ENCODE results near the gene TDRD10.

TDRD10 gene

DNA sequence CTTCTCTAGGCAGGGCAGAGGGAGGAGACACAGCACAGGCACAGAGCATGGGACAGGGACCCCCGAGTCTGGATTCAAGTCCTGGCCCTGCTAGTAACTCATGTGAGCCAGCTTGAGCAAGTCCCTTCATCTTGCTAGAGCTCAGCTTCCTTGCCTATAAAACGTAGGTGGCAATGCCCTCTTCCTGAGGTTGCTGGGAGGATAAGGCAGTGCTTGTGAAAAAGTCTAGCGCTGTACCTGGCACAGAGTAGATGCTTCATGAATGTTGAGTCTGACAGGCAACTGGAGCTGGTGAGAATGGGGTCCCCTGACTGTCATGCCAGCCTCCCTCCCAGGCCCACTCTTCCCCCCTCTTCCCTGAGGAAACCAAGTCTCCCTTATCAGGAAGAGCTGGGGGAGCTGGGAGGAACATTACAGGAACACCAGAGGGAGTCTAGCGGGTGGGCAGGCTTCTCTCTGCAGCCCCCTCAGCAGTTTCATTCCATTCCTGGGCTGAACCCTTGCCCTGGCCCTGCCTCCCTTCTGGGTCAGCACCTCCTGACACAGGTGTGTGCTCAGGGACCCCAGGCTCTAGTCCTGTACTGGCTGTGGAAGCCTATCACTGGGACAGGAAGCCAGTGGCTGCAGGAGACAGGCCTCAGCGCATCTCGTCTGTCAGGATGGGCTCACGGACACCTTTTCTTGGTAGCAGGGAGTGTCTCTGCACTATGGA, 75.5 kb downstream of the TDRD10 start:
- no peak for DNase-seq (ENCODE audit: low read depth, low spot score)

DNA sequence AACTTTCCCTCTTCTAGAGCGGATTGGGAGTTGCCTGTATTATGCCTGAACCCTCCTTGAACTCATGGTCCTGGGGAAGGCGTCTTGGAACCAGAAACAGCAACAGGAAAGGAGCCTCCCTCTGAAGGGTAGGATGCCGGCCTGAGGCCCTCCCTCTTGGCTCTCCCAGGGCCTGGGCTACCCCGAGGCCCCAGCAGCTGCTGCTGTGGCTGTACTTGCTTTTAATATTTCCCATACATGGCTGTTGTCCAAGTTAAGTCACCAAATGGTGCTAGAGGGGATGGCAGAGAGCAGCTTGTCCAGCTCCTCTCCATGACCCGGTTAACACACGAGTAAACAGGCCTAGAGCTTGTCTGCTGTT, 76.0 kb downstream of the TDRD10 start:
- no peak for DNase-seq (ENCODE audit: low read depth, low spot score)

DNA sequence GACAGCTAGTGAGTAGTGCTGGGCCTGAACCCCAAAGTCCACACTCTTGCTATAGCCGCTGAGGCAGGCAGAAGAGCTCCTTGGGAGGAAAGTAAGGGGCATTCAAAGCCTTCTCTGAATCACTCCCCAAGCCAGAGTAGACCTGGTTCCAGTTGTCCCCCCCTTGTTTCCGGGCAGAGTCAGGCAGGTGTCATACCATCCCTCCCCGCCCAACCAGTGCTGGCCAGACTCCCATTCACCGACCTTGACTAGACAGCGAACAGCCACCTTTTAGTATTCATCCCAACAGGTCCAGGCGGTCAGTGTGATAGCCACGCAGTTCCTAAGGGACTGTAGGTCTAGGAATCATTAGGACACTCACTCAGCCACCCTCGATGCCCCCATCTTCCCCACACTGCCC, 77.4 kb downstream of the TDRD10 start:
- DNase-seq (ENCODE audit: low read depth, low spot score), result no peak

- DNase-seq (ENCODE audit: low read depth, low spot score), result no peak
Observed at GRCh38 chr1:154581766-154582165, 79.7 kb downstream of the TDRD10 start.

DNA sequence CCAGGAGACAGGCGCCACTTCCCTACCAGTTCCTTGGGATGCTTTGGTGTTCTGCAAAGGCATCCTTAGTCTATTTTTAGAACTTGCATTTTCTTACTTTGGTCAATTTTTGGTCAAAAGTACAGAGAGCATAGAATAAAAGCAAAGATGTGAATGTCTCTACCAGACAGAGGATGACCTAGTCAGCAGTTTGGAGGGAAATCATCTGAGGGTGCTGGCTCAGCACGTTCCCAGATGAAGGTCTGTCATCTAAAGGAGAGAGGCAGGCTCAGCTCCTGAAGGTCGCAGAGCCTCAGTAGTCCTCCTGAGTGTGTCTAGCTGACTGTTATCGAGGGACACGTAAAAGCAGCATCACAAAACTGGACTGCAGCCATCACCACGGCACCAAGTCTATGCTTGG, 80.9 kb downstream of the TDRD10 start:
- DNase-seq (ENCODE audit: low read depth, low spot score), result no peak

GRCh38 chr1:154583773-154584172, 81.8 kb downstream of the TDRD10 start:
- DNase-seq (ENCODE audit: low read depth, low spot score), result no peak

DNA sequence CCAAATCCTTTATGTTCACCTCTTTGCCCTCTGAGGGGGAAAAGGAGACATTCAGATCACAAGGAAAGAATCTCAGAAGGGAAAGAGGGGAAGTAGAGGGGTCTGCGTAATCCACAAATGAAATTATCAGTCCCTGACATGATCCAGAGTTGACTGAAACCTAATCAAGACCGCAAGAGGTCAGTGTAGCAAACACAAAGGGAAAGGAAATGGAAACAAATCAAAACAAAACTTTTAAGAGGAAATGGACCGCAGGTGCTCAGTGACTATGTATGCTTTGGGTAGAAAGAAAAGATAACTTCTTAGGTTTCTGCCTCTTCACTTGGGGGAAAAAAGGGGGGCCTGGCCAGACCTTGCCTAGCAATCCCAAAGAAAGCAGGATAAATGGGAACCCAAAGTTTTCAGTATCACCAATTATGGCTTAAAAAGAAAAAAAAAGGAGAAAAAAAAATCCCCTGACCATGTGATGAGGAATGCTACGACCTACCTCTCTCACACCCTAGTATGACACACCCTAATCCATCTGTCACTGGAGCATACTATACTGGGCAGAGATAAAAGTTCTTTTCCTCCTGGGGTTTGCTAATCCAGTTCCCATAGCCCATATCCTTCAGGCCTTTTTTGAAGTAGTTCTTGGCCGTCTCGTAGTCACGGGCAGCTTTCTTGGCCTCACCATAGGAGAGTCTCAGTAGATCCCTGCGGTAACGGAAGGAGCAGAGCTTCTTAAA, 82.4 kb downstream of the TDRD10 start:
- no peak for DNase-seq (ENCODE audit: low read depth, low spot score)

DNA sequence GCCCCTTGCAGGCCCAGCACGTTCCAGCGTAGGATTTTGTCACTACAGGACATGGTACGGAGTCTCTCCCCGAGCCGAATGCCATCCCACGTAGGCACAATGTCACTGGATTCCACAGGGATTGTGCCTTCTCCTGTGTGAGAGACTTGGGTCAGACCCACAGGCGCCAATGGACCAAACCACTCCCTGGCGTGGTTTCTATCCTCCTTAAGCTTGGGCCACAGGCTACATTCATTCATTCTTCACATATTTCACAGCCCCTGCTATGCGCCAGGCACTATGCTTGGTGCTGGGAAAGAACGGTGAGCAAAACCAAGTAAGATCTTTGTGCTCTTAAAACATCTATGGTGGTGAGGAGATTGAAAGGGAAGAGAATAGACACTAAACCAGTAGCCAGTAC, 84.2 kb downstream of the TDRD10 start:
- no peak for DNase-seq (ENCODE audit: low read depth, low spot score)

GRCh38 chr1:154586641-154587040, 84.6 kb downstream of the TDRD10 start:
- DNase-seq (ENCODE audit: low read depth, low spot score), result no peak

GRCh38 chr1:154589780-154590179, 87.8 kb downstream of the TDRD10 start:
- DNase-seq (ENCODE audit: low read depth, low spot score), result no peak

DNA sequence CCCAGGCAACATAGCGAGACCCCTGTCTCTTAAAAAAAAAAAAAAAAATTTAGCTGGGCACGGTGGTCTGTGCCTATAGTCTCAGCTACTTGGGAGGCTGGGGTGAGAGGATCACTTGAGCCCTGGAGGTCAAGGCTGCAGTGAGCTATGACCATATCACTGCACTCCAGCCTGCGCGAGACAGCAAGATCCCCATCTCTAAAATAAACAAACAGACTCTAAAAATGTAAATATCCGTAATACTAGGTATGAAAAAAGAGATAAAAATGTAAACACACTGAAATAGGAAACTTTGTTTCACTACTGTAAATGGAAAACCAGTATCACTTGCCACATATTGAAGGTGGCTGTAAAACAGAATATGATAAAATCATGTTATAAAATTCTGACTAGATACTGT, 88.7 kb downstream of the TDRD10 start:
- DNase-seq (ENCODE audit: low read depth, low spot score), result no peak

- DNase-seq (ENCODE audit: low read depth, low spot score), result no peak
Observed at GRCh38 chr1:154591206-154591605, 89.2 kb downstream of the TDRD10 start.

DNA sequence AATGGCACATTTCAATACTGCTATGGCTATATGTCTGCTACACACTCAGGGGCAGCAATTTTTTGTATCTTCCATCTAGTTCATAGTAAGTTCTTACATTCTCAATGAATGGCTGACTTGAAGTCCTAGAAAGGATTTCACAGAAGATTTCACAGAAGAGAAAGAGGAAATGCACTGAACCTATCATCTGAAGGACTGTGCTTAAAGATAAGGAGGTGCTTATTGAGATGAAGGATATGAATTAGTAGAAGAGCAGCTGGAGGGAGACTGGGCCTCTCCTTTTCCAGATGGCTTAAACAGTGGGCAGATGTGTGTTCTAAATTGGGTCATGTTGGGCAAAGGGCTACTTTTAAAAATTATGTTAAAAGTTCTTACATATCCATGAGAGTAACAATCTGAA, 91.4 kb downstream of the TDRD10 start:
- DNase-seq (ENCODE audit: low read depth, low spot score), result no peak

GRCh38 chr1:154594811-154595210, 92.8 kb downstream of the TDRD10 start:
- no peak for DNase-seq (ENCODE audit: low read depth, low spot score)

DNA sequence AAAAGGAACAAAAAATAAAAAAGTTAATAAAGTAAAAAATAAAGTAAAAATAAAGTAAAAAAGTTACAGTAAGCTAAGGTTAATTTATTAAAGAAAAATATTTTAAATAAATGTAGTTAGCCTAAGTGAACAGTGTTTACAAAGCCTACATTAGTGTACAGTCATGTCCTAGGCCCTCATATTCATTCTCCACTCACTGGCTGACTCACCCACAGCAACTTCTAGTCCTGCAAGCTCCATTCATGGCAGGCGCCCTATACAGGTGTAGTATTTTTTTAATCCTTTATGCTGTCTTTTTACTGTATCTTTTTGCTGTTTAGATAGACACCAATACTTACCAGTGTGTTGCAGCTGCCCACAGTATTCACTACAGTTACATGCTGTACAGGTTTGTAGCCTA, 93.6 kb downstream of the TDRD10 start:
- no peak for DNase-seq (ENCODE audit: low read depth, low spot score)

Data from activated CD4-positive, CD25-positive, alpha-beta regulatory T cell treated with anti-CD3 and anti-CD28 coated beads, Interleukin-2, amount 50 U/mL, for 16 hours (primary cell).